Breast epithelium (tissue), 4 donors: ENCODE data around the gene ATP2B1. TPM values are rescaled to one million over a fixed set of nuclear protein-coding genes. Genes with fewer than 3 reads are reported as not detected.

ENCODE experiments used
- DNase-seq, 2 donors: peaks; one replicate each; pipeline ENCODE4 v3.0.0-alpha.2; 2019; ENCODE audit warnings: low spot score in 2 of 2
- H3K27ac ChIP-seq, 2 donors: fragments of 200-600 bp; sonication (generic) in 1 of 2; one replicate each; pipeline ENCODE4 v1.5.1; 2016 to 2019; ENCODE audit warnings: mild to moderate bottlenecking in 1 of 2
- H3K27me3 ChIP-seq, 2 donors: fragments of 200-600 bp; sonication (generic) in 1 of 2; one replicate each; pipeline versions ENCODE4 v1.5.1 to v1.6.0; 2017 to 2019; ENCODE audit warnings: control low read depth in 1 of 2, mild to moderate bottlenecking in 1 of 2
- H3K36me3 ChIP-seq: fragments of 200-600 bp; one replicate; pipeline ENCODE4 v1.5.1; 2019
- H3K4me1 ChIP-seq, 2 donors: fragments of 200-600 bp; sonication (generic); one replicate each; pipeline ENCODE4 v1.5.1; 2016 to 2019; ENCODE audit warnings: control low read depth in 1 of 2
- H3K4me3 ChIP-seq, 3 donors: fragments of 200-600 bp; sonication (generic); 1 replicate in 2 of 3; 2 replicates in 1 of 3; pipeline ENCODE4 v1.5.1; 2016 to 2019; ENCODE audit warnings: mild to moderate bottlenecking in 3 of 3, moderate library complexity in 2 of 3
- H3K9me3 ChIP-seq, 2 donors: fragments of 200-600 bp; sonication (generic) in 1 of 2; one replicate each; pipeline ENCODE4 v1.5.1; 2016 to 2019; ENCODE audit warnings: control low read depth in 1 of 2
- CTCF ChIP-seq, 3 donors: fragments of 450-650 bp; IDR thresholded peaks; one replicate each; pipeline ENCODE4 v1.5.1; 2016 to 2017; ENCODE audit warnings: antibody characterized with exemption in 3 of 3, mild to moderate bottlenecking in 3 of 3, moderate library complexity in 3 of 3
- POLR2A ChIP-seq: fragments of 450-650 bp; IDR thresholded peaks from one replicate; pipeline ENCODE4 v1.6.1; 2016; ENCODE audit warnings: antibody characterized with exemption, mild to moderate bottlenecking, moderate library complexity
- POLR2AphosphoS5 ChIP-seq, 3 donors: sonication (generic); formaldehyde crosslinking; IDR thresholded peaks; one replicate each; pipeline ENCODE4 v1.6.1; 2017; ENCODE audit warnings: antibody characterized with exemption in 3 of 3
- intact Hi-C: fragments of 100-400 bp; cut with DNase I; formaldehyde crosslinking; loops from one replicate; pipeline ENCODE4 v1.15.1; 2023; ENCODE audit warnings: low total_unique reads
- total RNA-seq, 3 donors: library from RNA; depleted of rRNA; stranded (reverse); fragments of >200 nt; gene quantifications; one replicate each; pipeline ENCODE4 v1.1.0, GENCODE V29; 2016

Gene ATP2B1
- total RNA-seq, 3 donors from 2014 or later: 40.3 to 76.8 (median 54.6) TPM

GRCh38 chr12:89682284-89682683 lies 26.4 kb downstream of the ATP2B1 start:
- Histone ChIP-seq H3K27me3 (no peaks in the 10 kb centered on the region), H3K27ac (no peak overlapping the region), H3K9me3 (peaks cover 0 to 30% of the 10 kb centered on the region in 2 donors), H3K36me3 (no peaks in the 10 kb centered on the region), H3K4me3 (no peak overlapping the region), H3K4me1 (no peaks in the 10 kb centered on the region)
- intact Hi-C loops: loop anchor here (10.0 kb wide), 1 partner anchor 1533 kb away; no protein-coding TSS in a partner anchor
- TF ChIP-seq CTCF (IDR thresholded peaks at IDR 0.05): no peak
- no peak for DNase-seq

- peaks cover 0 to 30% of the 10 kb centered on the region in 2 donors for H3K9me3 ChIP-seq
- DNase-seq: no peak
- H3K27ac ChIP-seq: no peak overlapping the region
- no peak overlapping the region for H3K4me3 ChIP-seq
- H3K27me3 ChIP-seq: no peaks in the 10 kb centered on the region
- H3K4me1 ChIP-seq: no peaks in the 10 kb centered on the region
- TF ChIP-seq POLR2AphosphoS5 (IDR thresholded peaks at IDR 0.05) (no peak), POLR2A (no peak), CTCF (IDR thresholded peaks at IDR 0.05) (no peak)
- intact Hi-C loops: loop anchor here (10.0 kb wide), 1 partner anchor 1534 kb away; no protein-coding TSS in a partner anchor
- no peaks in the 10 kb centered on the region for H3K36me3 ChIP-seq
Measured at GRCh38 chr12:89680409-89680808, 28.2 kb downstream of the ATP2B1 start.

- peaks cover 0 to 30% of the 10 kb centered on the region in 2 donors for H3K9me3 ChIP-seq
- H3K4me1 ChIP-seq: no peaks in the 10 kb centered on the region
- H3K27ac ChIP-seq: no peak overlapping the region
- DNase-seq: no peak
- H3K27me3 ChIP-seq: no peaks in the 10 kb centered on the region
- no peak for TF ChIP-seq POLR2A
- TF ChIP-seq CTCF (IDR thresholded peaks at IDR 0.05): no peak
- TF ChIP-seq POLR2AphosphoS5 (IDR thresholded peaks at IDR 0.05): no peak
- intact Hi-C loops: loop anchor here (10.0 kb wide), 1 partner anchor 1535 kb away; no protein-coding TSS in a partner anchor
- H3K4me3 ChIP-seq: no peak overlapping the region
- no peaks in the 10 kb centered on the region for H3K36me3 ChIP-seq
Measured at GRCh38 chr12:89679631-89680030, 29.0 kb downstream of the ATP2B1 start.

- Histone ChIP-seq H3K4me3 (no peak overlapping the region), H3K27ac (no peak overlapping the region), H3K4me1 (no peaks in the 10 kb centered on the region), H3K9me3 (peaks cover 0 to 30% of the 10 kb centered on the region in 2 donors), H3K36me3 (no peaks in the 10 kb centered on the region), H3K27me3 (no peaks in the 10 kb centered on the region)
- intact Hi-C loops: no loop called here
- DNase-seq: no peak
- TF ChIP-seq POLR2A: no peak
- no peak for TF ChIP-seq CTCF (IDR thresholded peaks at IDR 0.05)
- no peak for TF ChIP-seq POLR2AphosphoS5 (IDR thresholded peaks at IDR 0.05)
Measured at GRCh38 chr12:89678225-89678624, 30.4 kb downstream of the ATP2B1 start.

GRCh38 chr12:89676930-89677329 lies 31.7 kb downstream of the ATP2B1 start:
- Histone ChIP-seq H3K27me3 (no peaks in the 10 kb centered on the region), H3K36me3 (no peaks in the 10 kb centered on the region), H3K9me3 (peaks cover 0 to 25% of the 10 kb centered on the region in 2 donors), H3K4me1 (no peaks in the 10 kb centered on the region), H3K4me3 (no peak overlapping the region), H3K27ac (no peak overlapping the region)
- TF ChIP-seq CTCF (IDR thresholded peaks at IDR 0.05) (no peak), POLR2AphosphoS5 (IDR thresholded peaks at IDR 0.05) (no peak), POLR2A (no peak)
- DNase-seq: no peak
- intact Hi-C loops: no loop called here
